ENCODE measurements around the gene TIMM23. TPM values are rescaled to one million over a fixed set of nuclear protein-coding genes. Genes with fewer than 3 reads are reported as not detected.

Gene TIMM23
- total RNA-seq, 1 experiment from 2014 or later: 145 TPM

Other genes with a start within 250 kb of the TIMM23 start
- 21.6 and 23.6 TPM in 2 replicates for gene WASHC2C, start 245.2 kb upstream of the TIMM23 start, total RNA-seq (2014; rRNA removed; shearing (Covaris generic); ENCODE audit: low replicate concordance)
- 0.76 and 2.2 TPM in 2 replicates for gene AGAP4, start 125.0 kb upstream of the TIMM23 start, total RNA-seq (2014; rRNA removed; shearing (Covaris generic); ENCODE audit: low replicate concordance)
- 204 and 236 TPM in 2 replicates for gene NCOA4, start 58.1 kb downstream of the TIMM23 start, total RNA-seq (2014; rRNA removed; shearing (Covaris generic); ENCODE audit: low replicate concordance)
- not detected in 2 replicates for gene MSMB, start 73.8 kb downstream of the TIMM23 start, total RNA-seq (2014; rRNA removed; shearing (Covaris generic); ENCODE audit: low replicate concordance)

Measured in MG63 (cell line).